ENCODE data around the gene TCF21.

Gene TCF21

DNA sequence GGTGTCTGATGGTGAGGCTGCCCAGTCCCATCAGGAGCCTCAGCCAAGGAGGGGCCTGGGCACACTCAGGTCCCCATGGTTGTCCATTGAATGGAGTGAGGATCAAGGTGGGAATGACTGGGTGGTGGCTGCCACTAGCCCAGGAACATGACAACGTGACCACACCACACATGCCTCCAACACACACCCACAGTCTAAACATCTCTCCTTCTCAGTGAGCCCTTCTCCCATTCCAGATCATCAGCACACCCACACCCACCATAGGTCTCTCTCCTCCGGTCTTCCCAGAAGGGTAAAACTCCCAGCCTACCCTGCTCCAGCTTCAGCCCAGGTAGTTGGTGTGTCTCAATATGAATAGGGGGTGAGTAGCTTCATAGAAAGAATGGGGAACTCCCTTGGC lies 5.5 kb downstream of the TCF21 start:
- TF ChIP-seq, protein P1, sequence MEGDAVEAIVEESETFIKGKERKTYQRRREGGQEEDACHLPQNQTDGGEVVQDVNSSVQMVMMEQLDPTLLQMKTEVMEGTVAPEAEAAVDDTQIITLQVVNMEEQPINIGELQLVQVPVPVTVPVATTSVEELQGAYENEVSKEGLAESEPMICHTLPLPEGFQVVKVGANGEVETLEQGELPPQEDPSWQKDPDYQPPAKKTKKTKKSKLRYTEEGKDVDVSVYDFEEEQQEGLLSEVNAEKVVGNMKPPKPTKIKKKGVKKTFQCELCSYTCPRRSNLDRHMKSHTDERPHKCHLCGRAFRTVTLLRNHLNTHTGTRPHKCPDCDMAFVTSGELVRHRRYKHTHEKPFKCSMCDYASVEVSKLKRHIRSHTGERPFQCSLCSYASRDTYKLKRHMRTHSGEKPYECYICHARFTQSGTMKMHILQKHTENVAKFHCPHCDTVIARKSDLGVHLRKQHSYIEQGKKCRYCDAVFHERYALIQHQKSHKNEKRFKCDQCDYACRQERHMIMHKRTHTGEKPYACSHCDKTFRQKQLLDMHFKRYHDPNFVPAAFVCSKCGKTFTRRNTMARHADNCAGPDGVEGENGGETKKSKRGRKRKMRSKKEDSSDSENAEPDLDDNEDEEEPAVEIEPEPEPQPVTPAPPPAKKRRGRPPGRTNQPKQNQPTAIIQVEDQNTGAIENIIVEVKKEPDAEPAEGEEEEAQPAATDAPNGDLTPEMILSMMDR (conservative IDR thresholded peaks at IDR 0.05): no peak
- H3K27ac ChIP-seq: no peak overlapping the region

DNA sequence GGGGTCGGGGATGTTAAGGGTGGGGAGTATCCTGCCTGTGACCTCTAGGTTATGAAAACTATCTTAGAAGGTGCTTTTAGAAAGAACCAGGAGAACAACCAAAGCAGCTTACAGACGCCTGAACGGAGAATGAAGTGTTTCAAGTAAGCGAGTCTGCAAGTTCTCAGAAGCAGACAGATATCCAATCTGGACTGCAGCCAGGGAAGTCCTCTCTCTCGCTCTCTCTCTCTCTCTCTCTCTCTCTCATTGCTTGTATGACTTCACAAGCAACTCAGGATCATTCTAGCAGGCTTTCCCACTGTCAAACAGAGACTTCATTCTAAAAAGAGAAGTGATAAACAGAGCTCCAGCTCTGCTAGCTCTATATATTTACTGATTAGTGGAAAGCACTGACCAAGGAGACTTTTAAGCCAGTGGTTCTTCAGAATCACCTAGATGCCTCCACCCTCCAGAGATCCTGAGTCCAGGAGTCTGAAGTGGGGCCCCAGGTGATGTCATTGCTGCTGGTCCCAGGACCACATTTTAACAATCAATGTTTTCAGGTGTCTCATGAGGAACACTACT lies 6.0 kb downstream of the TCF21 start:
- TF ChIP-seq, protein P1 (conservative IDR thresholded peaks at IDR 0.05): no peak
- H3K27ac ChIP-seq: no peak overlapping the region

DNA sequence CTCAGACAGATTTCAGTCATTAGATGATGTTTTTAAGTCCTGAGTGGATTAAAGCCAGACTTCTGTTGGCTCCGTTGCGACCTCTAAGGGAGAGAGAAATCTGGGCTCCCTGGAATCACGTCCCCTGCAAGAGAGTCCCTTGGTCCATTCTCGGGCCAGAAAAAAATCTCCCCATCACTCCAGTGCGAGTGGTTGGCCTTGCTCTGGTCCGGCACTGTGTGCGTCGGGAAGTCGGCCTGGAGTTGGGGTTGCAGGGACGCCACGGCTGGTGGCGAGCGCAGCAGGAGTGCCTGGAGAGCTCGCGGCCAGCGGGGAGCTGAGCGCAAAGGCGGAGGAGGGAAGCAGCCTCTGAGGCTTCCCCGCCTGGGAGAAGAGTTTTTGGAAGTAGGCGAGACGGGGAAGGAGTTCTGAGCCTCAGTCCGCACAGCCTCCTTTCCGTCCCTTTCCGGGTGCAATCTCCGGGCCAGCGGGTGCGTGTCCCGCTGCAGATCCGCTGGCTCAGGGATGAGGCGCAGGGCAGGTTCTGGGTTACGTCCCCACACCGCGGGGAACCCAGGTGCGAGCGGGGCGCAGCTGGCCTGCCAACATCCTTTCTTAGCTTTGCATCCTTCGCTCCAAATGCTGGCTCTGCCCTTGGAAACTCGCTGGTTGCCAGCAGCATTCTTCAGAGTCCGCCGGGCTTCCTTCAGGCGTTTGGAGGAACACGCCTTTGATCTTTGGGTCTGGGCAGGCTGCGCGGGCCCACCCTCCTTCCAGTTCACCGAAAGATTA lies 6.8 kb downstream of the TCF21 start:
- TF ChIP-seq, protein P1 (conservative IDR thresholded peaks at IDR 0.05): no peak
- no peak overlapping the region for H3K27ac ChIP-seq

DNA sequence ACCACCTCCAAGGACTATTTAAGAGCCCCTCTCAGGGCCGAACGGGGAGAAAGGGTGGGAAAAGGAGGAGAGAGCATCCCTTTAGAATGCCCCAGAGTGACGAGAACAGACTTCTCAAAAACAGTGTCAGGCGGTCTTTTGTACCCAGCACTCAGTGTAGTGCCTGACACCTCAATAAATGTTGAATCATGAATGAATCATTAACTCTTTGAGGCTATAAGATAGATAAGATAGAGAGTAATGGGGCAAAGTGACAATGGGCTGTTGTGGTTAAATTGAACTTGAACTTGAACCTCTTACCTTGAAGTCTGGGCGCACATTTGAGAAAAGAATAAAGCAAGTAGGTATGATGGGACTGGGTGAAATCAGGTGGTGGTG lies 7.4 kb downstream of the TCF21 start:
- no peak overlapping the region for H3K27ac ChIP-seq
- TF ChIP-seq, protein P1 (conservative IDR thresholded peaks at IDR 0.05): no peak

DNA sequence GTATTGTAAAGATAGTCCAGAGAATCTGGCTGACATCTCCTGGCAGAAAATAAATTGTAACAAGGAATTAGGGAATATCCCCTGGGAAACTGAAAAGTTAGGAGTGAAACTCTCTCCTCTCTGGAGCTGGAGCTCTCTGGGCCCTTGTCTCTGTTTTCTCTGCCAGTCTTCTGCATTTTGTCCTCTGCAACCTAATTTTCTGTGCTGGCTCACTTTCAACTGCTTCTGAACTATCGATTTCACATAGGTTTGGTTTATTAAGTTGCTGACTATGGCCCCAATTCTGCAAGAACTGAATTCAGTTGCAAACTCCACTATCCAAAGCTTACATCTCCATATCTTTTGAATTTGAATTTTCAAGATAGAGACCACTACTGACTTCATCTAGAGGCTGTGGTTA lies 9.3 kb downstream of the TCF21 start:
- H3K27ac ChIP-seq: no peak overlapping the region
- TF ChIP-seq, protein P1 (conservative IDR thresholded peaks at IDR 0.05): no peak

DNA sequence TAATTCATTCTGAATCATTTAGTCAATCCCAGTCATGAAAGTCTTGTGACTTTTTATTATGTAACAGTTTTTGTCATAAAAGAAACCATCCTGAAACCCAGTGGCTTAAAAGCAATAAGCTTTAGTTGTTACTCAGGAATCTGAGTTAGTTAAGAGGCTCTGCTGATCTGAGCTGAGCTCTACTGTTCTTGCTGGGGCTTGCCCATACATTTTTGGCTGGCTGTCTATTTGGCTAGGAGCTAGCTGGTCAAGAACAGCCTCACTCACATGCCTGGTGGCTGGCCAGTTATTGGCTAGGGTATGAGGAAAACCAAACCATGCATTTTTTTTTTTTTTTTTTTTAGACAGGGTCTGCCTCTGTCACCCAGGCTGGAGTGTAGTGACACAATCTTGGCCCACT lies 10.6 kb downstream of the TCF21 start:
- TF ChIP-seq, protein P1 (conservative IDR thresholded peaks at IDR 0.05): no peak
- H3K27ac ChIP-seq: no peak overlapping the region

DNA sequence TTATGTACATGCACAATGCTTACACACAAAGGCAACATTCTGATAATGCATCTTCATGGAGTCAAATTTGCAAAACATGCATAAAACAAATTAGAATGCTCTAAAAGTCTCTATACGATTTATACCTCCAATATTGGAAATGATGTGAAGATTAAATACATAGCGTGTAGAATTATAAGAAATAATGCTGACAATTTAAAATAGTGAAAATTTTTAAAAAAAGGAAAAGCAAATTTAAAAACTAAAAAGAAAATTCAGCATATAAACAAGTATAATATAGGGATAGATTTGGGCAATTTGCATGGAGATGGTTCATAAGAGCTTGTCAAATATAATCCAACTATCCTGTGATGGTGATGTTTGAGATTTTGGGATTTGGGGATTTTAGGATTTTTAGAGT lies 14.9 kb downstream of the TCF21 start:
- TF ChIP-seq, protein P1 (conservative IDR thresholded peaks at IDR 0.05): no peak
- H3K27ac ChIP-seq: no peak overlapping the region
